ENCODE data around the gene LIPC. TPM values are rescaled to one million over a fixed set of nuclear protein-coding genes. Genes with fewer than 3 reads are reported as not detected.

The LIPC gene
- total and polyA plus RNA-seq, 9 of the 15 experiments (the other 6 are each of a cell fraction or from before 2014, with no cell fraction given): 0.07 to 0.41 (median 0.11) TPM; not detected in 2

GRCh38 chr15:58430224-58430787, 1.5 kb upstream of the LIPC start (continued):
- TF ChIP-seq TSHZ1 (CRISPR knock-in tag; IDR thresholded peaks at IDR 0.05) (no peak), FOXO4 (CRISPR knock-in tag; IDR thresholded peaks at IDR 0.05) (no peak), ZNF707 (CRISPR knock-in tag; conservative IDR thresholded peaks at IDR 0.05) (no peak), ELF2 (CRISPR knock-in tag; IDR thresholded peaks at IDR 0.05) (no peak), ETS2 (tag; IDR thresholded peaks at IDR 0.05; ENCODE audit: borderline replicate concordance, poor library complexity, severe bottlenecking) (no peak), DIDO1 (tag; IDR thresholded peaks at IDR 0.05; ENCODE audit: low read depth) (no peak), SMC3 (conservative IDR thresholded peaks at IDR 0.05; ENCODE audit: insufficient read depth, low read depth, low read length) (no peak), FOSL1 (tag; conservative IDR thresholded peaks at IDR 0.05) (0 out of 2 replicates have a peak, but pooled peaks have one; percentile 11), CCNT2 (IDR thresholded peaks at IDR 0.05; ENCODE audit: borderline replicate concordance, extremely low read depth, insufficient read length, low read depth, low read length) (peak; percentile 28), ZMIZ1 (IDR thresholded peaks at IDR 0.05; ENCODE audit: low read depth in 2 of 2, low read length in 2 of 2) (no peak), NR2C2 (CRISPR knock-in tag; IDR thresholded peaks at IDR 0.05) (no peak), NR2C2 (tag; IDR thresholded peaks at IDR 0.05) (0 out of 2 replicates have a peak, but pooled peaks have one; percentile 12), RBM25 (IDR thresholded peaks at IDR 0.05; ENCODE audit: low read depth, low read length, severe bottlenecking) (peak; percentile 96)
- TF ChIP-seq, protein P1, sequence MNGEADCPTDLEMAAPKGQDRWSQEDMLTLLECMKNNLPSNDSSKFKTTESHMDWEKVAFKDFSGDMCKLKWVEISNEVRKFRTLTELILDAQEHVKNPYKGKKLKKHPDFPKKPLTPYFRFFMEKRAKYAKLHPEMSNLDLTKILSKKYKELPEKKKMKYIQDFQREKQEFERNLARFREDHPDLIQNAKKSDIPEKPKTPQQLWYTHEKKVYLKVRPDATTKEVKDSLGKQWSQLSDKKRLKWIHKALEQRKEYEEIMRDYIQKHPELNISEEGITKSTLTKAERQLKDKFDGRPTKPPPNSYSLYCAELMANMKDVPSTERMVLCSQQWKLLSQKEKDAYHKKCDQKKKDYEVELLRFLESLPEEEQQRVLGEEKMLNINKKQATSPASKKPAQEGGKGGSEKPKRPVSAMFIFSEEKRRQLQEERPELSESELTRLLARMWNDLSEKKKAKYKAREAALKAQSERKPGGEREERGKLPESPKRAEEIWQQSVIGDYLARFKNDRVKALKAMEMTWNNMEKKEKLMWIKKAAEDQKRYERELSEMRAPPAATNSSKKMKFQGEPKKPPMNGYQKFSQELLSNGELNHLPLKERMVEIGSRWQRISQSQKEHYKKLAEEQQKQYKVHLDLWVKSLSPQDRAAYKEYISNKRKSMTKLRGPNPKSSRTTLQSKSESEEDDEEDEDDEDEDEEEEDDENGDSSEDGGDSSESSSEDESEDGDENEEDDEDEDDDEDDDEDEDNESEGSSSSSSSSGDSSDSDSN (IDR thresholded peaks at IDR 0.05; ENCODE audit: borderline replicate concordance in 1 of 2, low read depth in 2 of 2, low read length in 2 of 2): no peak
- TF ChIP-seq, protein P2, sequence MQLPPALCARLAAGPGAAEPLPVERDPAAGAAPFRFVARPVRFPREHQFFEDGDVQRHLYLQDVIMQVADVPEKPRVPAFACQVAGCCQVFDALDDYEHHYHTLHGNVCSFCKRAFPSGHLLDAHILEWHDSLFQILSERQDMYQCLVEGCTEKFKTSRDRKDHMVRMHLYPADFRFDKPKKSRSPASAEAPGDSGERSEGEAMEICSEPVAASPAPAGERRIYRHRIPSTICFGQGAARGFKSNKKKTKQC (CRISPR knock-in tag; IDR thresholded peaks at IDR 0.05): no peak
